ENCODE results near the gene KIF1B.

Gene KIF1B

DNA sequence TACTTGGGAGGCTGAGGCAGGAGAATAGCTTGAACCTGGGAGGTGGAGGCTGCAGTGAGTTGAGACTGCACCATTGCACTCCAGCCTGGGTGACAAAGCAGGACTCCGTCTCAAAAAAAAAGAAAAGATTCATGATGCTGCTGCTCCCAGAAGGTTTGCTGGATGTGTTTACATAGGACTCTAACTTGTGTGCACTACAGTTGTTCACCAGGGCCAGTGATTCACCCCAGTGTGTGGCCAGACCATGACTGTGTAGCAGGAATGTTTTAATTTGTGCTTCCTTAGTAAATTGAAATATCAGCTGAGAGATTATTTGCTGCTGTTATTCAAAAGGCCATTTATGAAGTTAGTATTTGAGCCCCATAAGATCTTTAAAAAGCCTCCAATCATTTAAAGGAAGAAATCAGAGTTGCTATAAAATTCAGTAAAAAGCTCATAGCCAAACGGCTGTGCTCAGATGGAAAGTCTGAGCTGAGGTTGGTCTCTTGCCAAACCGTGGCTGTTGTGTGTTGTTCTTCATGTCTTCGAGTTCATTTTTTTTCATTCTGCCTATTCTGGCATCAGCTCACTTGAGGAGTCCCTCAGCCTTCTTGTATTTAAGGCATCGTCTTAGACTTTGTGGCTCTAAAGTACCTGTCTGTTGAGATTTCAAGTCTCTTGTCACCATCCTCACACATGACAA lies 170.4 kb downstream of the KIF1B start:
- intact Hi-C loops (cut with DNase I; ENCODE audit: low total_unique reads): no loop called here
- H3K36me3 ChIP-seq: peaks cover 0 to 28% (median 19%) of the 10 kb centered on the region in 3 donors
- peaks cover 0 to 12% (median 4%) of the 10 kb centered on the region in 4 donors for H3K4me1 ChIP-seq
- no peaks in the 10 kb centered on the region for H3K9me3 ChIP-seq
- no peak overlapping the region for H3K27ac ChIP-seq
- no peaks in the 10 kb centered on the region for H3K27me3 ChIP-seq
- no peak overlapping the region for H3K4me3 ChIP-seq
- no peak for DNase-seq
- TF ChIP-seq CTCF (IDR thresholded peaks at IDR 0.05): no peak

DNA sequence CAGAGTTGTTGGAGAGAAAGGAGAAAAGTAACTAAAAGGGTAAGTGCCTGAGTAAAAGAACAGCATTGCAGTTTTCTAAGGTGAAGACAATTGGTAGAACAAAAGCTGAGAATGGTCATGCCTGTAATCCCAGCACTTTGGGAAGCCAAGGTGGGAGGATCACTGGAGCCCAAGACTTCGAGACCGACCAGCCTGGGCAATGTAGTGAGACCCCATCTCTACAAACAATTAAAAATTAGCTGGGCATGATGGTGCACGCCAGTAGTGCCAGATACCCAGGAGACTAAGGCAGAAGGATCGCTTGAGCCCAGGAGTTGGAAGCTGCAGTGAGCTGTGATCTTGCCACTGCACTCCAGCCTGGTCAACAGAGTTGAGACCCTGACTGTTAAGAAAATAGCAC lies 173.3 kb downstream of the KIF1B start:
- intact Hi-C loops (cut with DNase I; ENCODE audit: low total_unique reads): no loop called here

GRCh38 chr1:10384219-10384618 lies 173.8 kb downstream of the KIF1B start:
- Histone ChIP-seq H3K36me3 (peaks cover 0 to 10% (median under 1%) of the 10 kb centered on the region in 3 donors), H3K27me3 (no peaks in the 10 kb centered on the region), H3K27ac (no peak overlapping the region), H3K4me3 (no peak overlapping the region), H3K9me3 (no peaks in the 10 kb centered on the region), H3K4me1 (peaks cover 0 to 22% (median 12%) of the 10 kb centered on the region in 4 donors)
- DNase-seq: no peak
- intact Hi-C loops (cut with DNase I; ENCODE audit: low total_unique reads): no loop called here
- TF ChIP-seq CTCF (IDR thresholded peaks at IDR 0.05): no peak

More for the DNA sequence above, 173.3 kb downstream of the KIF1B start:
- no peaks in the 10 kb centered on the region for H3K9me3 ChIP-seq
- no peak overlapping the region for H3K27ac ChIP-seq
- H3K4me3 ChIP-seq: no peak overlapping the region
- no peak for TF ChIP-seq CTCF (IDR thresholded peaks at IDR 0.05)
- H3K27me3 ChIP-seq: no peaks in the 10 kb centered on the region
- H3K36me3 ChIP-seq: peaks cover 0 to 15% (median 7%) of the 10 kb centered on the region in 3 donors
- no peak for DNase-seq
- H3K4me1 ChIP-seq: peaks cover 0 to 22% (median 12%) of the 10 kb centered on the region in 4 donors

DNA sequence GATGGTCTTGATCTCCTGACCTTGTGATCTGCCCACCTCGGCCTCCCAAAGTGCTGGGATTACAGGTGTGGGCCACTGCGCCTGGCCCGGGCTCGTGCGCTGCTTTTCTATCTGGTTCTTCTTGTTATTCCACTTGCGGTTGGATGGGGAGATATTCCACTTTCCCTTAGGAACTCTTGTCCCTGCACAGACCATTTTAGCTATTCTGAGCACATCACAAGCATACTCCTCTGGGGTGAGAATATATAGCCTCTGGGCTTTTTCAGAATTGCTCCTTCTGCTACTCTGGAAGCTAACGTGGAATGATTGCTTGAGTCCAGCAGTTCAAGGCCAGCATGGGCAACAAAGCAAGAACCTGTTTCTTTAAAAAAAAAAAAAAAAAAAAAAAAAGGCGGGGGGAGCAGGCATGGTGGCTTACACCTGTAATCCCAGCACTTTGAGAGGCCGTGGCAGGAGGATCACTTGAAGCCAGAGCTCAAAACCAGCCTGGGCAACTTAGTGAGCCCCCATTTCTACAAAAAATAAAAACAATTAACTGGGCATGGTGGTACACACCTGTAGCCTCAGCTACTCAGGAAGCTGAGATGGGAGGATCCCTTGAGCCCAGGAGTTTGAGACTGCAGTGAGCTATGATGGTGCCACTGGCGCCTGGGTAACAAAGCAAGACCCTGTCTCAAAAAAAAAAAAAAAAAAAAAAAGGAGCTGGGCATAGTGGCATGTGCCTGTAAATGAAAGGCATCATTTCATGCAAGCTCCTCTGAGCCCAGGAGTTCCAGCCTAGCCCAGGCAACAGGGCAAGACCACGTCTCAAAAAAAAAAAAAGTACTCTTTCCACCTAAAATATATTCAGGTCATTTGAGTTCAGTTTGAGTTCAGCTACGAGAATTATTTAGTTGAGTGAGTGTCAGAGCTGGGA lies 176.6 kb downstream of the KIF1B start:
- Histone ChIP-seq H3K36me3 (no peaks in the 10 kb centered on the region), H3K27ac (peak overlapping the region; percentile 16 to 63)
- no peak for TF ChIP-seq CTCF (IDR thresholded peaks at IDR 0.05)

GRCh38 chr1:10387677-10388386 lies 177.5 kb downstream of the KIF1B start:
- Histone ChIP-seq H3K27me3 (no peaks in the 10 kb centered on the region), H3K4me1 (peaks cover 0 to 13% (median 9%) of the 10 kb centered on the region in 4 donors), H3K4me3 (peak overlapping the region in 1 of 2 donors; percentile 17), H3K36me3 (no peaks in the 10 kb centered on the region), H3K9me3 (no peaks in the 10 kb centered on the region), H3K27ac (peak overlapping the region; percentile 16 to 63)
- TF ChIP-seq CTCF (IDR thresholded peaks at IDR 0.05): no peak
- intact Hi-C loops (cut with DNase I; ENCODE audit: low total_unique reads): no loop called here
- peak; percentile 34 to 70 for DNase-seq

More for the DNA sequence above, 176.6 kb downstream of the KIF1B start:
- no peak overlapping the region for H3K4me3 ChIP-seq
- peaks cover 0 to 13% (median 9%) of the 10 kb centered on the region in 4 donors for H3K4me1 ChIP-seq
- H3K9me3 ChIP-seq: no peaks in the 10 kb centered on the region
- intact Hi-C loops (cut with DNase I; ENCODE audit: low total_unique reads): no loop called here
- DNase-seq: no peak
- H3K27me3 ChIP-seq: no peaks in the 10 kb centered on the region
